Astrocyte (in vitro differentiated cells and primary cell): ENCODE measurements around the gene TICRR. TPM values are rescaled to one million over a fixed set of nuclear protein-coding genes. Genes with fewer than 3 reads are reported as not detected.

Source experiments
- DNase-seq: peaks from one replicate; pipeline ENCODE4 v3.0.0-alpha.2; 2010; ENCODE audit warnings: low read depth
- FAIRE-seq: peaks from 2 replicates; lab custom pipeline; 2011; peaks lifted over from hg19 to GRCh38; lab: Jason Lieb, UNC
- H2AFZ ChIP-seq: 2 replicates; pipeline ENCODE4 v1.6.0; 2012; ENCODE audit warnings: low read depth, low read length, inconsistent platforms
- H3K27ac ChIP-seq: 2 replicates; pipeline ENCODE4 v1.5.1; 2011; ENCODE audit warnings: low read depth, low read length, inconsistent platforms
- H3K27me3 ChIP-seq: 2 replicates; pipeline ENCODE4 v1.6.0; 2011; ENCODE audit warnings: low read length, inconsistent platforms; ENCODE audit not compliant: insufficient read depth
- H3K36me3 ChIP-seq: 2 replicates; pipeline ENCODE4 v1.5.1; 2011; ENCODE audit warnings: low read length, inconsistent platforms; ENCODE audit not compliant: insufficient read depth
- H3K4me1 ChIP-seq: 2 replicates; pipeline ENCODE4 v1.5.1; 2011; ENCODE audit warnings: low read length, inconsistent platforms; ENCODE audit not compliant: insufficient read depth
- H3K4me2 ChIP-seq: 2 replicates; pipeline ENCODE4 v1.6.0; 2012; ENCODE audit warnings: low read length, inconsistent platforms
- H3K4me3 ChIP-seq: 2 replicates; pipeline ENCODE4 v1.5.1; 2011; ENCODE audit warnings: low read depth, mild to moderate bottlenecking, low read length, inconsistent platforms; ENCODE audit not compliant: insufficient read depth
- H3K79me2 ChIP-seq: 2 replicates; pipeline ENCODE4 v1.6.0; 2012; ENCODE audit warnings: mild to moderate bottlenecking, low read length, inconsistent platforms; ENCODE audit not compliant: insufficient read depth
- H3K9ac ChIP-seq: 2 replicates; pipeline ENCODE4 v1.6.0; 2012; ENCODE audit warnings: mild to moderate bottlenecking, low read length, inconsistent platforms
- H3K9me3 ChIP-seq: 2 replicates; pipeline ENCODE4 v1.5.1; 2012; ENCODE audit warnings: low read depth, mild to moderate bottlenecking, low read length, inconsistent platforms; ENCODE audit not compliant: insufficient read depth
- H4K20me1 ChIP-seq: 2 replicates; pipeline ENCODE4 v1.6.0; 2012; ENCODE audit warnings: low read length, inconsistent platforms; ENCODE audit not compliant: insufficient read depth
- H3K27ac Mint-ChIP-seq: one replicate; pipeline ENCODE4 v1.8.0; 2021; ENCODE audit warnings: mild to moderate bottlenecking, mixed read lengths; ENCODE audit not compliant: unreplicated experiment
- H3K27me3 Mint-ChIP-seq: one replicate; pipeline ENCODE4 v1.8.0; 2021; ENCODE audit warnings: low read depth, mixed read lengths; ENCODE audit not compliant: unreplicated experiment
- H3K36me3 Mint-ChIP-seq: one replicate; pipeline ENCODE4 v1.8.0; 2021; ENCODE audit warnings: low read depth, mixed read lengths; ENCODE audit not compliant: unreplicated experiment
- H3K4me1 Mint-ChIP-seq: one replicate; pipeline ENCODE4 v1.8.0; 2021; ENCODE audit warnings: low read depth, mixed read lengths; ENCODE audit not compliant: unreplicated experiment
- H3K4me3 Mint-ChIP-seq: one replicate; pipeline ENCODE4 v1.8.0; 2021; ENCODE audit warnings: mild to moderate bottlenecking, moderate library complexity, mixed read lengths; ENCODE audit not compliant: unreplicated experiment
- H3K9me3 Mint-ChIP-seq: one replicate; pipeline ENCODE4 v1.8.0; 2021; ENCODE audit warnings: mild to moderate bottlenecking, mixed read lengths; ENCODE audit not compliant: unreplicated experiment
- CTCF ChIP-seq: IDR thresholded peaks from 2 replicates; pipeline ENCODE4 v1.5.1; 2011; ENCODE audit warnings: low read depth, mild to moderate bottlenecking, inconsistent platforms, low read length, moderate library complexity; ENCODE audit not compliant: insufficient read depth
- EZH2 ChIP-seq: IDR thresholded peaks from 2 replicates; pipeline ENCODE4 v1.6.1; 2012; ENCODE audit warnings: mild to moderate bottlenecking, low read length, inconsistent platforms; ENCODE audit not compliant: insufficient read depth
- total RNA-seq: library from RNA; stranded (reverse); gene quantifications from 2 replicates; pipeline ENCODE4 v1.2.1, GENCODE V29; 2021

The TICRR gene
- total RNA-seq, 1 donor from 2014 or later = 2.9 TPM

- peaks cover 44% of the 10 kb centered on the region for H3K36me3 ChIP-seq
- no peak overlapping the region for H2AFZ ChIP-seq
- Mint-ChIP-seq H3K9me3 (peaks cover 6% of the 10 kb centered on the region), H3K4me1 (no peaks in the 10 kb centered on the region), H3K27me3 (no peaks in the 10 kb centered on the region), H3K36me3 (peaks cover 39% of the 10 kb centered on the region), H3K27ac (no peak overlapping the region), H3K4me3 (no peak overlapping the region)
- no peaks in the 10 kb centered on the region for H4K20me1 ChIP-seq
- H3K9me3 ChIP-seq = no peaks in the 10 kb centered on the region
- no peaks in the 10 kb centered on the region for H3K27me3 ChIP-seq
- DNase-seq (no peak), FAIRE-seq (no peak)
- no peak for TF ChIP-seq EZH2
- no peak for TF ChIP-seq CTCF
- no peak overlapping the region for H3K27ac ChIP-seq
- no peak overlapping the region for H3K4me2 ChIP-seq
- no peak overlapping the region for H3K4me3 ChIP-seq
- no peaks in the 10 kb centered on the region for H3K4me1 ChIP-seq
- H3K79me2 ChIP-seq = no peaks in the 10 kb centered on the region
- H3K9ac ChIP-seq = no peak overlapping the region
Observed at GRCh38 chr15:89630974-89631901, 56.0 kb downstream of the TICRR start.

- Mint-ChIP-seq H3K36me3 (peaks cover 37% of the 10 kb centered on the region), H3K27me3 (no peaks in the 10 kb centered on the region), H3K4me3 (no peak overlapping the region), H3K27ac (no peak overlapping the region), H3K4me1 (no peaks in the 10 kb centered on the region), H3K9me3 (peaks cover 6% of the 10 kb centered on the region)
- H3K27ac ChIP-seq = no peak overlapping the region
- DNase-seq (no peak), FAIRE-seq (no peak)
- no peak overlapping the region for H3K9ac ChIP-seq
- no peak overlapping the region for H3K4me2 ChIP-seq
- no peaks in the 10 kb centered on the region for H3K27me3 ChIP-seq
- H3K36me3 ChIP-seq = peaks cover 39% of the 10 kb centered on the region
- H3K4me1 ChIP-seq = no peaks in the 10 kb centered on the region
- no peaks in the 10 kb centered on the region for H3K9me3 ChIP-seq
- TF ChIP-seq CTCF (no peak), EZH2 (no peak)
- H2AFZ ChIP-seq = no peak overlapping the region
- no peaks in the 10 kb centered on the region for H4K20me1 ChIP-seq
- no peak overlapping the region for H3K4me3 ChIP-seq
- no peaks in the 10 kb centered on the region for H3K79me2 ChIP-seq
Observed at GRCh38 chr15:89631902-89632264, 56.6 kb downstream of the TICRR start.
